Astrocyte (in vitro differentiated cells and primary cell): Measurements from ENCODE around the gene CIPC. TPM values are rescaled to one million over a fixed set of nuclear protein-coding genes. Genes with fewer than 3 reads are reported as not detected.

Source experiments
- DNase-seq: peaks from one replicate; pipeline ENCODE4 v3.0.0-alpha.2; 2010; ENCODE audit warnings: low read depth
- FAIRE-seq: peaks from 2 replicates; lab custom pipeline; 2011; peaks lifted over from hg19 to GRCh38; lab: Jason Lieb, UNC
- H2AFZ ChIP-seq: 2 replicates; pipeline ENCODE4 v1.6.0; 2012; ENCODE audit warnings: low read depth, low read length, inconsistent platforms
- H3K27ac ChIP-seq: 2 replicates; pipeline ENCODE4 v1.5.1; 2011; ENCODE audit warnings: low read depth, low read length, inconsistent platforms
- H3K27me3 ChIP-seq: 2 replicates; pipeline ENCODE4 v1.6.0; 2011; ENCODE audit warnings: low read length, inconsistent platforms; ENCODE audit not compliant: insufficient read depth
- H3K36me3 ChIP-seq: 2 replicates; pipeline ENCODE4 v1.5.1; 2011; ENCODE audit warnings: low read length, inconsistent platforms; ENCODE audit not compliant: insufficient read depth
- H3K4me1 ChIP-seq: 2 replicates; pipeline ENCODE4 v1.5.1; 2011; ENCODE audit warnings: low read length, inconsistent platforms; ENCODE audit not compliant: insufficient read depth
- H3K4me2 ChIP-seq: 2 replicates; pipeline ENCODE4 v1.6.0; 2012; ENCODE audit warnings: low read length, inconsistent platforms
- H3K4me3 ChIP-seq: 2 replicates; pipeline ENCODE4 v1.5.1; 2011; ENCODE audit warnings: low read depth, mild to moderate bottlenecking, low read length, inconsistent platforms; ENCODE audit not compliant: insufficient read depth
- H3K79me2 ChIP-seq: 2 replicates; pipeline ENCODE4 v1.6.0; 2012; ENCODE audit warnings: mild to moderate bottlenecking, low read length, inconsistent platforms; ENCODE audit not compliant: insufficient read depth
- H3K9ac ChIP-seq: 2 replicates; pipeline ENCODE4 v1.6.0; 2012; ENCODE audit warnings: mild to moderate bottlenecking, low read length, inconsistent platforms
- H3K9me3 ChIP-seq: 2 replicates; pipeline ENCODE4 v1.5.1; 2012; ENCODE audit warnings: low read depth, mild to moderate bottlenecking, low read length, inconsistent platforms; ENCODE audit not compliant: insufficient read depth
- H4K20me1 ChIP-seq: 2 replicates; pipeline ENCODE4 v1.6.0; 2012; ENCODE audit warnings: low read length, inconsistent platforms; ENCODE audit not compliant: insufficient read depth
- H3K27ac Mint-ChIP-seq: one replicate; pipeline ENCODE4 v1.8.0; 2021; ENCODE audit warnings: mild to moderate bottlenecking, mixed read lengths; ENCODE audit not compliant: unreplicated experiment
- H3K27me3 Mint-ChIP-seq: one replicate; pipeline ENCODE4 v1.8.0; 2021; ENCODE audit warnings: low read depth, mixed read lengths; ENCODE audit not compliant: unreplicated experiment
- H3K36me3 Mint-ChIP-seq: one replicate; pipeline ENCODE4 v1.8.0; 2021; ENCODE audit warnings: low read depth, mixed read lengths; ENCODE audit not compliant: unreplicated experiment
- H3K4me1 Mint-ChIP-seq: one replicate; pipeline ENCODE4 v1.8.0; 2021; ENCODE audit warnings: low read depth, mixed read lengths; ENCODE audit not compliant: unreplicated experiment
- H3K4me3 Mint-ChIP-seq: one replicate; pipeline ENCODE4 v1.8.0; 2021; ENCODE audit warnings: mild to moderate bottlenecking, moderate library complexity, mixed read lengths; ENCODE audit not compliant: unreplicated experiment
- H3K9me3 Mint-ChIP-seq: one replicate; pipeline ENCODE4 v1.8.0; 2021; ENCODE audit warnings: mild to moderate bottlenecking, mixed read lengths; ENCODE audit not compliant: unreplicated experiment
- CTCF ChIP-seq: IDR thresholded peaks from 2 replicates; pipeline ENCODE4 v1.5.1; 2011; ENCODE audit warnings: low read depth, mild to moderate bottlenecking, inconsistent platforms, low read length, moderate library complexity; ENCODE audit not compliant: insufficient read depth
- EZH2 ChIP-seq: IDR thresholded peaks from 2 replicates; pipeline ENCODE4 v1.6.1; 2012; ENCODE audit warnings: mild to moderate bottlenecking, low read length, inconsistent platforms; ENCODE audit not compliant: insufficient read depth
- total RNA-seq: library from RNA; stranded (reverse); gene quantifications from 2 replicates; pipeline ENCODE4 v1.2.1, GENCODE V29; 2021

CIPC gene
- total RNA-seq, 1 donor from 2014 or later, result 20.2 TPM

GRCh38 chr14:77153802-77154201, 55.7 kb downstream of the CIPC start:
- Mint-ChIP-seq H3K4me1 (peaks cover 3% of the 10 kb centered on the region), H3K27ac (no peak overlapping the region), H3K9me3 (no peaks in the 10 kb centered on the region), H3K36me3 (no peaks in the 10 kb centered on the region), H3K4me3 (no peak overlapping the region), H3K27me3 (peaks cover 10% of the 10 kb centered on the region)
- peaks cover 21% of the 10 kb centered on the region for H3K27me3 ChIP-seq
- TF ChIP-seq CTCF (no peak), EZH2 (no peak)
- no peak for DNase-seq
- H4K20me1 ChIP-seq, result no peaks in the 10 kb centered on the region
- no peak overlapping the region for H3K27ac ChIP-seq
- H3K4me2 ChIP-seq, result no peak overlapping the region
- no peak overlapping the region for H3K4me3 ChIP-seq
- FAIRE-seq, result no peak
- H3K9ac ChIP-seq, result no peak overlapping the region
- H3K79me2 ChIP-seq, result no peaks in the 10 kb centered on the region
- peaks cover 6% of the 10 kb centered on the region for H3K4me1 ChIP-seq
- H2AFZ ChIP-seq, result no peak overlapping the region
- no peaks in the 10 kb centered on the region for H3K9me3 ChIP-seq
- H3K36me3 ChIP-seq, result no peaks in the 10 kb centered on the region

GRCh38 chr14:77154421-77154820, 56.4 kb downstream of the CIPC start:
- H3K9me3 ChIP-seq, result no peaks in the 10 kb centered on the region
- TF ChIP-seq CTCF (no peak), EZH2 (no peak)
- no peak overlapping the region for H3K4me2 ChIP-seq
- H3K27ac ChIP-seq, result no peak overlapping the region
- peaks cover 3% of the 10 kb centered on the region for H3K4me1 Mint-ChIP-seq
- H3K27me3 ChIP-seq, result peaks cover 21% of the 10 kb centered on the region
- H3K9me3 Mint-ChIP-seq, result no peaks in the 10 kb centered on the region
- DNase-seq (no peak), FAIRE-seq (no peak)
- no peak overlapping the region for H3K4me3 Mint-ChIP-seq
- H3K79me2 ChIP-seq, result no peaks in the 10 kb centered on the region
- H3K27ac Mint-ChIP-seq, result no peak overlapping the region
- peaks cover 10% of the 10 kb centered on the region for H3K27me3 Mint-ChIP-seq
- no peaks in the 10 kb centered on the region for H3K36me3 ChIP-seq
- no peaks in the 10 kb centered on the region for H4K20me1 ChIP-seq
- H3K9ac ChIP-seq, result no peak overlapping the region
- H3K36me3 Mint-ChIP-seq, result no peaks in the 10 kb centered on the region
- no peak overlapping the region for H2AFZ ChIP-seq
- H3K4me1 ChIP-seq, result peaks cover 6% of the 10 kb centered on the region
- H3K4me3 ChIP-seq, result no peak overlapping the region

GRCh38 chr14:77155083-77155482, 57.0 kb downstream of the CIPC start:
- Histone ChIP-seq H2AFZ (no peak overlapping the region), H3K36me3 (no peaks in the 10 kb centered on the region), H3K79me2 (no peaks in the 10 kb centered on the region), H3K9me3 (no peaks in the 10 kb centered on the region), H3K27me3 (peaks cover 21% of the 10 kb centered on the region), H3K9ac (no peak overlapping the region), H4K20me1 (no peaks in the 10 kb centered on the region), H3K4me2 (no peak overlapping the region), H3K4me3 (no peak overlapping the region), H3K27ac (no peak overlapping the region), H3K4me1 (peaks cover 6% of the 10 kb centered on the region)
- Mint-ChIP-seq H3K36me3 (no peaks in the 10 kb centered on the region), H3K27me3 (peaks cover 10% of the 10 kb centered on the region), H3K9me3 (no peaks in the 10 kb centered on the region), H3K4me3 (no peak overlapping the region), H3K4me1 (peaks cover 3% of the 10 kb centered on the region), H3K27ac (no peak overlapping the region)
- FAIRE-seq (no peak), DNase-seq (no peak)
- no peak for TF ChIP-seq CTCF
- TF ChIP-seq EZH2, result no peak
